HG02610 (cell line): ENCODE results near the gene TACR1.

ENCODE experiments used
- ATAC-seq: cut with Tn5 transposase; IDR thresholded peaks from one replicate; pipeline ENCODE4 v1.9.1; 2021; ENCODE audit warnings: mild to moderate bottlenecking, moderate library complexity; ENCODE audit not compliant: unreplicated experiment

TACR1 gene

DNA sequence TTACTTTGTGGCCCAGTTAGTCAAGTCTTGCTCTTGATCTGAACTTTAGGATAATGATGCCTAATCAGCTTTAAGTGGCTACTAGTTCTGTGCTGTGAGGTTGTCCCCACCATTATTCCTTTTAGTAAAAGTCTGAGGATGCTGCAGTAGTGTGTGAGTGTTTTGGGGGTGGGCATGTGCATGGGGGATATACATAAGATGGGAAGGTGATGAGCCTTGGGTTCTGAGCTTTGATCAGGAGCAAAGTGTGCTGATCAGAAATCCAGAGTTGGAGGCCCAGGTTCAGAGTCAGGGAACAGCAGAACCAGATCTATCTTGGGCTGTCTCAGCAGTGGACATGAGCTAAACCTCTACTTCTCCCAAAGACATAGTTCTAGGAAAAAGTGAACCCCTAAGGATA is 174.1 kb downstream of the TACR1 start:
- ATAC-seq: no peak

DNA sequence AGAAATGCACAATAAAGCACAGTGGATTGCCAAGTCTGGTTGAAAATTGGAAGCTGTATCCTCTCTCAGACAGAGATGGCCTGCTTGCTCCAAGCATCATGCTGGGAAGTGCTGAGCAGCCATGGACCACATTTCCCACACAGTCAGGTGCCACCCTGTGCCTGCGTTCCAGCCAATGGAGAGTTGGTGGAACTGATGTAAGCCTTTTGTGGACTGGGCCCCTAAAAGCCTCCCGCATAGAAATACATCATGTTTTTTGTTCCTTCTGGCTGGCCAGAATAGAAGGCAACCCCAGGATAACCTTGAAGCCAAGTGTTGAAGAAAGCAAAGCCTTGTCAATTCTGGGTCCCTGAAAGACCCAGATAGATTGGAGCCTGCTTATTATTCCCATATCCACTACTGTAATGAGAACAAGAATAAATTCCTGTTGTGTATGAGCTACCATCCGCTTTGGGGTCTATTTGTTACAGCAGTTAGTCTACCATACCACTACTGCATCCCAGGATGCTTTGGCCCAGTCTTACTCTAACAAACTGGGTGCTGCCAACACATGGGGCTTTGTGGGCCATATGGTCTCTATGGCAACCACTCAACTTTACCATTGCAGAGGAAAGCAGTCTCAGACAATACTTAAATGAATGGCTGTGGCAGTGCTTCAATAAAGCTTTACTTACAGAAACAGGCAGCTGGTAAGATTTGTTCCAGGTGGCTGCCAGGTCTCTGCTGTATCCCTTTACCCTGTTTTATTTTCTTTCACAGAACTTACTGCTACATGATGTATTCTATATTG is 175.5 kb downstream of the TACR1 start:
- ATAC-seq: no peak

DNA sequence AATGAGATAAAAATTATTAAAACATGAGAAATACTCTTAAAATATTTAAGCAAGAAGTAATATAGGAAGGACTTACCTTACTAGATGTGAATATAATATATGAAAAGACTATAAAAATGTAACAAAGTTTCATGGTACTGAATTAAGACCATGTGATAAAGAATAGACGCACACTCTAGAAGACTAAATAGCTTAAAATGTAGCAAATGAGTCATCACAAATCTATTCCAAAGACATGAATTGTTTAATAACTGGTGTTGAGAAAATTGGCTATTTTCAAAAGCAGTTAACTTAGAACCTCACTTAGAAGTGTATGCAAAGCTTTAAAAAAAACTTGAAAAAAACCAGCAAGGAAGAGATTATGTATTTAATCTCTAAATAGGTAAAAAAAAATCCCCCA is 176.8 kb downstream of the TACR1 start:
- no peak for ATAC-seq

DNA sequence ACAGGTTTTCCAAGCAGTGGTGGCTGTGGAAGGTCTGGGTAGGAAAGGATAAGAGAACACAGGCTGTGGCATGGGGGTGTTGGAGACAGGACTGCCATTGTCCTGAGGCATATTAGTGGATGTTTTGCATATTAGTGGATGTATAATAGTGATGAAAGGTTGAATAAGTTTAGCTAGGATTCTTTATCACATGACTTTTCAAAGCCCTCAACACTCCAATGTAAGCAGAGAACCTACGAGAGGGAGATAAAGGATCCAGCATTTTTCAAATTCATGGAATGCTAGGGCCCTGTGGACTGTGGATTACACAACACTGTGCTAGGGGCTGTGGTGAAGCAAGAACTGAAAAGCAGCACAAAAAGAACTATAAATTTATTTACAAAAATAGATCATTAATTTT is 177.6 kb downstream of the TACR1 start:
- ATAC-seq: no peak

DNA sequence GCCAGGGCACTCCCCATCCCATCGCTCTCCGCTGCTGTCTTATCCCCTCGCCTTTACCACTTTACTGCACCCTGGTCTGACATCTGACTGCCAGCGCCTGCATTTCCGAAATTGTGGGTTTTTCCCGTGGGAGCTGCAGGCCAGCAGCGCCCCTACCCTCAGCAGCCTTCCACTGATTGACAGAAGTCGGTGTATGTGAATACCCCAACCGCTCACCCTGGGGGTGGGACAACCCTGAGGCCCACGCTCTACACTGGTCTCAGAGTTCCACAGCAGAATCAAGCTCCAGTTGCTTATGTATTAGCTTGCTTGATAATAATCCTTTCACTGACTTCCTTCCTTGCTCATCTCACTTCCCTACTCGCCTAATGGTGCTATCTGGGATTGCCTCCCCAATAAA is 178.8 kb downstream of the TACR1 start:
- ATAC-seq: no peak

DNA sequence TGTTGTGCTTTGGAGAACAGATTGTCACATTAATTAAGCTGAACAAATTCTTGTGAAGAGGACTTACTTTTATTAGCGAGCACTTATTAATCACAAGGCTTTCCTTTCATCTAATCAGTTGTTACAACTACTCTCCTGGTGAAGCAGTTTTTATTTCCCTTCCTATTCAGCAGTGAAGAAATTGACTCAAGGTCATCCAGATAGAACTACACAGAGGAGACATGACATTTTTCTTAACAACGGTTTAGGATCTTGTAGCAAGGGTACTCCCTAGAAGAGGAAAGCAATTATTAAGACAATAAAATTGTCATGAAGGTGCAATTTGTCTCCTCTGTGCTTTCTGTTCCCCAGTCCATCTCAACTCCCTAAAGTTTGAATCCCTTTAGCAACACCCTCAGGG is 179.5 kb downstream of the TACR1 start:
- ATAC-seq: no peak

DNA sequence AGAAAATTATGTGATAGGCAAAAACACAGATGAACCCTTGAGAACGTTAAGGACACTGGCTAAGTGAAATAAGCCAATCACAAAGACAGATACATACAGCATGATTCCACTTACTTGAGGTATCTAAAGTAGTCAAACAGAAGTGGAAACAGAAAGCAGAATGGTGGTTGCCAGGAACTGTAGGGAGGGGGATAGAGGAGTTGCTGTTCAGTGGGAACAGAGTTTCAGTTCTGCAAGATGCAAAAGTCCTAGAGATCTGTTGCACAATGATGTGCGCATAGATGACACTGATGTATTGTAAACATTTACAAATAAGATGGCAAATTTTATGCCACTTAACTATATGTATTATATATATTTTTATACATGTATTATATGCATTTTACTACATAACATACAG is 181.2 kb downstream of the TACR1 start:
- no peak for ATAC-seq

DNA sequence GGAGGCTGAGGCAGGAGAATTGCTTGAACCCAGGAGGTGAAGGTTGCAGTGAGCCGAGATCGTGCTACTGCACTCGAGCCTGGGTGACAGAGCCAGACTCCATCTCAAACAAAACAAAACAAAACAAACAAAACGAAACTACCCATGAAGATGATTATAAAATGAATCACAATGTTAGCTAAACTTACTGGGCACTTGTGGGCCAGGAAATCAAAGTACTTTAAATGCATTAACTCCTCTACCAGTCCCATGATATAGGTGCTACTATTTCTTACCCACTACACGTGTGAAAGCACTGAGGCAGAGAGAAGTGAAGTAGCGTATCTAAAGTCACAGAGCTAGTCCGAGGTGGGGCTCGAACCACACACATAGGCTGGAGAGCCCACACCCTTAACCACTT is 187.2 kb downstream of the TACR1 start:
- ATAC-seq: no peak

DNA sequence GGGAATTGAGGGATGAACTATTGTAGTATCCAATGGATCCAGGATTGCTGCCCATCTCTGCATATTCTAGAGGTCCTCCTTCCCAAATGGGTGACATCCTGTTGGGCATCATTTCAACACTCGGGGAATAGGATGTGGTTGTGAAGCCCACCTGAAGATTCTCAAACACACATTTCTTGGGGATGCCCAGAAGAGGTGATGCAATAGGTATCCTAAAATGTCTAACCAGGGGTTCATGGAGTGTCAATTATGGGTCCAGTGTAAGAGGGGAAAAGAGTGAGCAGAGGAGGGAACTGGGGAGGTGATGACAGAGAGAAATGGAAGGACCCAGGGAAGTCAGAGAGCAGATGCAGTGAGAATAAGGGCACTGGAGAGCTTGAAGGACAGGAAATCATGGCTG is 188.7 kb downstream of the TACR1 start:
- ATAC-seq: no peak

DNA sequence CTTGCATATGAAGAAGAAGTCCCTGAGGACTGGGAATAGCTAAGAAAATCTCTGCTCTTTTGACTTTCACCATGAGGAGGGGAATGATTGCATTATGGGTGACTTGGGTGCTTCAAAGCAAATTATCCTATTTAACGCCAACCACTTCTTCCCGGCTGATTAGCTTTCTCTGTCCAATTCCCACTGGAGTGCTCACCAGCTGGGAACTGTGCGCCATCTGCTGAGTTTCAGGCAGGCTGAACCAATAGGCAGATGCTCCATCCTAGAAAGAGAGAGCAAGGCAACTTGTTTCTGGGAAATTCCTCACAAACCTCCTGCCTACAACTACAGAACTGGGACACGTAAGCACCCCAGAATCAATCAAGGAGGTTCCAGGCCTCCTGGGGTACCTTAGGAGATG is 191.5 kb downstream of the TACR1 start:
- ATAC-seq: no peak

DNA sequence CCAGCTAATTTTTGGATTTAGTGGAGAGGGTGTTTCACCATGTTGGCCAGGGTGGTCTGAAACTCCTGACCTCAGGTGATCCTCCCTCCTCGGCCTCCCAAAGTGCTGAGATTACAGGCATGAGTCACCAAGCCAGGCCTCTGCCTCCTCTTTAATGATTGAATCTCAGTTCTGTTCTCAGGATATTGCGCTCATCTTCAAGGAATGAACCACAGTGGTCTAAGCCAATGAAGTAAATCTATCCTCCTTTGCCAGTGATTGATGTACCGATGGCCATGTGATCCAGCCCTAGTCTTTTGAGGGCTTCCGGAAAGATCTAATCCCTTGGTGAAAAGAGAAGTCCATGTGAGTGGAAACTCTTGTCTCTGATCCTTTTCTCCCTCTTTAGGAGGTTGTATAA is 192.3 kb downstream of the TACR1 start:
- no peak for ATAC-seq

DNA sequence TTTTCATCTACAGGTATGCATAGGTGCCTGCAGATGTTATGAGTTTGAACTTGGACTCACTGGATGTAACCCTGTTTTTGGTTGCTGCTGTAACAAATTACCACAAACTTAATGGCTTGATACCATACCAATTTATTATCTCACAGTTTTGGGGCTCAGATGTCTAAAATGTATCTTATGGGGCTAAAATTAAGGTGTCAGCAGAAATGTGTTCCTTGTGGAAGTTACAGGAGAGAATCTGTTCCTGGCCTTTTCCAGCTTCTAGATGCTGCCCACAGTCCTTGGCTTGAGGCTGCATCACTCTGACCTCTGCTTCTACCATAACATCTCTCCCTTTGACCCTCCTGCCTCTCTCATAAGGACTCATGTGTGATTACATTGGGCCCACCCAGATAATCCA is 193.3 kb downstream of the TACR1 start:
- ATAC-seq: no peak

DNA sequence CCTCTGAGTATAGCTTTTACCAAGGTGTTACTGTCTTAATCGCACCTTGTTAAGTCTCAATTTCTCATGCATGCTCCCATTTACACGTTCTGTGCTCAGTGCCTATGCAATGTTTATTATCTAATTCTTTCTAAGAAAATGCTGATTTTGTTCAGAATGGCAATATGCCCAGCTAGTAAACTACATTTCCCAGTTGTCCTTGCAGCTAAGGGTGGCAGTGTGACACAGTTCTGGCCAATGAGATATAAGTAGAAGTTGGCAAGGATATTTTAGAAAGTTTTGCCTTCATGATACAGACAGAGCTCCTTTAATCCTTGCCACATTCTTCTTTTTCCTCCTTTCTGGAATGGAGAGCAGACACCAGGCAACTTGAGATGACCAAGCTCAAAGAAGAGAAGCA is 195.5 kb downstream of the TACR1 start:
- ATAC-seq: no peak

DNA sequence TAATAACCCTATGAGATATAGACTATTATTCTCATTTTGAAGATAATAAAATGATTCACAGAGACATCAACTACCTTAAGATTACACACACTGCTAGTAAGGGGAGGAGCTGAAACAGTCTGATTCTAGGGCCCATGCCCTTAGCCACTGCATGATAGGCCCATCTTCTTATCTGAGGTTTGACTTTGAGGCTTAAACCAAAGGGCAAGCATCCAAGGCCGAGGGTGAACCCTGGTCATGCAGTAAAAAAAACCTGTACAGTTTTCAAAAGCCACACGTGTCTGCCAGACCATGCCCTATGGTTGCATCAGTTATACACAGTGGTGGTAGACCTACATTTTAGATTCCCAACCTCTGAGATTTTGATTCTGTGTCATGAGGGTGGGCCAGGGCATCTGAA is 196.0 kb downstream of the TACR1 start:
- no peak for ATAC-seq

DNA sequence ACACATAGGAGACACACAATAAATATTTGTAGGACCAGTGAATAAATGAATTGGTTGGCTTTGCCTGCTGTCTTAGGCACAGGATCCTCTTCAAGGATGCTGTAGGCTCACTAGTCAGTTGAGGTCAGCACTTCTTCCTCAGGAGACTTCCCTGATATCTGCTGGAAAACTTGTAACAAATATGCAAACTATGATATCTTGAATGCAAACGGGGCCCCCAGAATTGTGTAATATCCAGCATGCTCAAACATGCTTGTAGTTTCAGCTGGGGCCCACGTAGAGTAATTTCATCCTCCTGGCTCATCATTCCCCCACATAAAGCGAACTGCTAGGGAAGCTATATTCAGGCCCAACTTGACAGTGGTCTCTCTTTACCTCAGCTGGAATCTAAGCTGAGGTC is 197.3 kb downstream of the TACR1 start:
- no peak for ATAC-seq

DNA sequence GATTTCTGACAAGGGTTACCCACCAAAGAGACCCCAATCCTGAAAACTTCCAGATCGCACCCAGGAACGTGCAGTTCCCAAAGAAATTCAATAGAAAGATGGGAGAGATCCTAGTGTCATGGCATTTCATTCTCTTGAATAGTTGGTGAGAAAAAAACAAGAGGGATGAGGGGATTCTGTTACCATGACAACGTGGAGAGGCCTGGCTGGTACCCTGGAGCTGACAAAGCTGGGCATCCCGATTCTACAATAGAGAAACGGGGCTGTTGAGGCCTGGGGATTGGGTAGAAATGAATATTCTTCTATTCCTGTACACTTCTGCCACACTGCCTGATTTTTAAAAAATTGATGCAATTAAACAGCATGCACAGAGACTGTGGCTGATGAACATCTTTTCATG is 199.9 kb downstream of the TACR1 start:
- ATAC-seq: no peak
